Stimulated activated CD8-positive, alpha-beta memory T cell treated with anti-CD3 and anti-CD28 coated beads, Interleukin-12 subunit alpha, Interleukin-12 subunit beta, amount 100 ng/mL, for 4 hours (primary cell): ENCODE data around the gene OR2H1.

ENCODE experiments used
- DNase-seq: peaks from one replicate; pipeline ENCODE4 v3.0.0-alpha.2; 2020; ENCODE audit warnings: low read depth

The OR2H1 gene

GRCh38 chr6:29510746-29511300 lies 53.9 kb downstream of the OR2H1 start:
- DNase-seq = no peak
